ENCODE data around the gene ATF7IP.

Gene ATF7IP

GRCh38 chr12:14367040-14367661 is 1.7 kb downstream of the ATF7IP start:
- ATAC-seq, result no peak
- no peak for TF ChIP-seq SNAI2 (CRISPR knock-in tag; IDR thresholded peaks at IDR 0.05)
- TF ChIP-seq CSDC2 (CRISPR knock-in tag; IDR thresholded peaks at IDR 0.05), result no peak
- TF ChIP-seq POU6F1 (CRISPR knock-in tag; IDR thresholded peaks at IDR 0.05; ENCODE audit: borderline replicate concordance, low read depth), result no peak
- TF ChIP-seq, protein P1, sequence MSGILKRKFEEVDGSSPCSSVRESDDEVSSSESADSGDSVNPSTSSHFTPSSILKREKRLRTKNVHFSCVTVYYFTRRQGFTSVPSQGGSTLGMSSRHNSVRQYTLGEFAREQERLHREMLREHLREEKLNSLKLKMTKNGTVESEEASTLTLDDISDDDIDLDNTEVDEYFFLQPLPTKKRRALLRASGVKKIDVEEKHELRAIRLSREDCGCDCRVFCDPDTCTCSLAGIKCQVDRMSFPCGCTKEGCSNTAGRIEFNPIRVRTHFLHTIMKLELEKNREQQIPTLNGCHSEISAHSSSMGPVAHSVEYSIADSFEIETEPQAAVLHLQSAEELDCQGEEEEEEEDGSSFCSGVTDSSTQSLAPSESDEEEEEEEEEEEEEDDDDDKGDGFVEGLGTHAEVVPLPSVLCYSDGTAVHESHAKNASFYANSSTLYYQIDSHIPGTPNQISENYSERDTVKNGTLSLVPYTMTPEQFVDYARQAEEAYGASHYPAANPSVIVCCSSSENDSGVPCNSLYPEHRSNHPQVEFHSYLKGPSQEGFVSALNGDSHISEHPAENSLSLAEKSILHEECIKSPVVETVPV (CRISPR knock-in tag; IDR thresholded peaks at IDR 0.05), result no peak
- no peak for TF ChIP-seq ZFP30 (CRISPR knock-in tag; IDR thresholded peaks at IDR 0.05)
- TF ChIP-seq ESRRG (CRISPR knock-in tag; IDR thresholded peaks at IDR 0.05), result no peak
- TF ChIP-seq GLIS3 (CRISPR knock-in tag; IDR thresholded peaks at IDR 0.05), result no peak
- TF ChIP-seq BACH2 (CRISPR knock-in tag; IDR thresholded peaks at IDR 0.05; ENCODE audit: borderline replicate concordance), result no peak

GRCh38 chr12:14369311-14369710 is 3.8 kb downstream of the ATF7IP start:
- TF ChIP-seq TSHZ2 (CRISPR knock-in tag; IDR thresholded peaks at IDR 0.05) (no peak), ZC3H10 (CRISPR knock-in tag; IDR thresholded peaks at IDR 0.05) (no peak), PPARA (CRISPR knock-in tag; IDR thresholded peaks at IDR 0.05; ENCODE audit: borderline replicate concordance) (no peak), CSDC2 (CRISPR knock-in tag; IDR thresholded peaks at IDR 0.05) (no peak), ISL1 (CRISPR knock-in tag; IDR thresholded peaks at IDR 0.05) (no peak), PATZ1 (CRISPR knock-in tag; IDR thresholded peaks at IDR 0.05; ENCODE audit: borderline replicate concordance) (no peak), ESRRG (CRISPR knock-in tag; IDR thresholded peaks at IDR 0.05) (no peak), RARB (CRISPR knock-in tag; IDR thresholded peaks at IDR 0.05) (no peak), ZNF8 (CRISPR knock-in tag; IDR thresholded peaks at IDR 0.05) (no peak), CREB5 (CRISPR knock-in tag; IDR thresholded peaks at IDR 0.05; ENCODE audit: low read depth) (no peak), ZFP3 (CRISPR knock-in tag; IDR thresholded peaks at IDR 0.05) (no peak), TOX (CRISPR knock-in tag; IDR thresholded peaks at IDR 0.05; ENCODE audit: borderline replicate concordance) (no peak), BACH2 (CRISPR knock-in tag; IDR thresholded peaks at IDR 0.05; ENCODE audit: borderline replicate concordance) (no peak), SNAI2 (CRISPR knock-in tag; IDR thresholded peaks at IDR 0.05) (no peak), OSR1 (CRISPR knock-in tag; IDR thresholded peaks at IDR 0.05) (no peak)
- TF ChIP-seq, protein P1 (CRISPR knock-in tag; IDR thresholded peaks at IDR 0.05), result no peak
- no peak for ATAC-seq

DNA sequence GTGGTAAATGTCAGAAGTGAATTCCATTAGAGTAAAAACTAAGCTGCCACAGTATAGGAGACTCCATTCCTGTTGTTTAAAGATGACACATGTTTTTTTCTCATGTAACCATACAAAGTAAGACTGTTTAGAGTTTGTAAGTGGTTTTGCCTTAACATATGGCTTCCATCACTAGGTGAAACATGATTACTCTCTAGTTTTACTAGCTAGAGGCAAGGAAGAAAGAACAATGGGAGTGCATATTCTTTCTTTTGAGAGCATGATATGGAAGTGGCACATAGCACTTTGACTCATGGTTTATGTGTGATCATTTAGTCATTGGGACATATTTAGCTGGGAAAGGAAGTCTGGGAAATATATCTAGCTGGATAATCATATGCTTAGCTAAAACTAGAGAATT is 7.7 kb downstream of the ATF7IP start:
- ATAC-seq, result peak; percentile 71
- TF ChIP-seq ISL1 (CRISPR knock-in tag; IDR thresholded peaks at IDR 0.05) (no peak), OSR1 (CRISPR knock-in tag; IDR thresholded peaks at IDR 0.05) (no peak), ZFP30 (CRISPR knock-in tag; IDR thresholded peaks at IDR 0.05) (no peak), RARB (CRISPR knock-in tag; IDR thresholded peaks at IDR 0.05) (no peak), PATZ1 (CRISPR knock-in tag; IDR thresholded peaks at IDR 0.05; ENCODE audit: borderline replicate concordance) (no peak), ARNTL (CRISPR knock-in tag; IDR thresholded peaks at IDR 0.05; ENCODE audit: borderline replicate concordance, low read depth) (no peak), ZFP3 (CRISPR knock-in tag; IDR thresholded peaks at IDR 0.05) (no peak), TCF4 (CRISPR knock-in tag; IDR thresholded peaks at IDR 0.05; ENCODE audit: borderline replicate concordance) (no peak), BACH2 (CRISPR knock-in tag; IDR thresholded peaks at IDR 0.05; ENCODE audit: borderline replicate concordance) (no peak), CREB5 (CRISPR knock-in tag; IDR thresholded peaks at IDR 0.05; ENCODE audit: low read depth) (no peak)

Measured in SK-N-SH treated with all-trans-retinoic acid at 6 μM for 48 hours (cell line).